Islet of Langerhans (tissue), 1 donor: ENCODE measurements around the gene PCDHGA12.
"Not testable (repeated sequence)": the region's sequence is repeated elsewhere in the genome, so short reads cannot be mapped to it uniquely, and the experiment has no call there.

ENCODE experiments used
- FAIRE-seq: peaks from one replicate; lab custom pipeline; 2011; peaks lifted over from hg19 to GRCh38; lab: Jason Lieb, UNC

Gene PCDHGA12

DNA sequence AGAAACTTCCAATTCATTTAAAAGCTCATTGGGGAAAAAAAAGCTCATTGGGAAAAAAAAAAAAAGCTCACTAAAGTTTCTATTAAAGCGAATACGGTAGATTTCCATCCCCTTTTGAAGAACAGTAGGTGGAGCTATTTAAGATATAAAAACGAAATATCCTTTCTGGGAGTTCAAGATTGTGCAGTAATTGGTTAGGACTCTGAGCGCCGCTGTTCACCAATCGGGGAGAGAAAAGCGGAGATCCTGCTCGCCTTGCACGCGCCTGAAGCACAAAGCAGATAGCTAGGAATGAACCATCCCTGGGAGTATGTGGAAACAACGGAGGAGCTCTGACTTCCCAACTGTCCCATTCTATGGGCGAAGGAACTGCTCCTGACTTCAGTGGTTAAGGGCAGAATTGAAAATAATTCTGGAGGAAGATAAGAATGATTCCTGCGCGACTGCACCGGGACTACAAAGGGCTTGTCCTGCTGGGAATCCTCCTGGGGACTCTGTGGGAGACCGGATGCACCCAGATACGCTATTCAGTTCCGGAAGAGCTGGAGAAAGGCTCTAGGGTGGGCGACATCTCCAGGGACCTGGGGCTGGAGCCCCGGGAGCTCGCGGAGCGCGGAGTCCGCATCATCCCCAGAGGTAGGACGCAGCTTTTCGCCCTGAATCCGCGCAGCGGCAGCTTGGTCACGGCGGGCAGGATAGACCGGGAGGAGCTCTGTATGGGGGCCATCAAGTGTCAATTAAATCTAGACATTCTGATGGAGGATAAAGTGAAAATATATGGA is at the start of gene PCDHGA12:
Gene PCDHGA12, plus strand, starts transcription at position 176 of the 782 bp plus-strand sequence. Its CDS starts 253 bp downstream, at position 429.
- no peak for FAIRE-seq

DNA sequence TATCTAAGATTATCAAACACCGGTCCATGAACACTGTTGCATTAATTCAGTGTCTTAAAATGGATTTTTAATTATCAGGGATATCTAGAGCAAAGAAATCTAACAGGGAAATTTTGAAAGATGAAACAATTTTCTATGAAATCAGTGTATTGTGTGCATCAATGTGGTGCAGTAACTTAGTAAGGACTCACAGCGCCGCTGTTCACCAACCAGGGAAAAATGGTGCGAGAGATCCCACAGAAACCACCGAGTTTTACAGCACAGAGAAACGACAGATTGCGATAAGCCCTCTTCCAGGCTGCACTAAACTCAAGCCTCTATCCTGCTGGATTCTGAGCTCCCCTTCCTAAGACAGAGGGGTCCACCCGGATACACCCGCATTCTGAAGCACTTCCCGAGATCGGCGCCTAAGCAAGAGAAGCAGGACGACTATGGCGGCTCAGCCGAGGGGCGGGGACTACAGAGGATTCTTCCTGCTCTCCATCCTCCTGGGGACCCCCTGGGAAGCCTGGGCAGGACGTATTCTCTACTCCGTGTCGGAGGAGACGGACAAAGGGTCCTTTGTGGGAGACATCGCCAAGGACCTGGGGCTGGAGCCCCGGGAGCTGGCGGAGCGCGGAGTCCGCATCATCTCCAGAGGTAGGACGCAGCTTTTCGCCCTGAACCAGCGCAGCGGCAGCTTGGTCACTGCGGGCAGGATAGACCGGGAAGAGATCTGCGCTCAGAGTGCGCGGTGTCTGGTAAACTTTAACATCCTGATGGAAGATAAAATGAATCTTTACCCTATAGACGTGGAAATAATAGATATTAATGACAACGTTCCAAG is 47.6 kb upstream of the PCDHGA12 start, which contains the start of gene PCDHGA7:
Gene PCDHGA7, plus strand, starts transcription at position 274 of the 826 bp plus-strand sequence. Its CDS starts 158 bp downstream, at position 432.
- no peak for FAIRE-seq

DNA sequence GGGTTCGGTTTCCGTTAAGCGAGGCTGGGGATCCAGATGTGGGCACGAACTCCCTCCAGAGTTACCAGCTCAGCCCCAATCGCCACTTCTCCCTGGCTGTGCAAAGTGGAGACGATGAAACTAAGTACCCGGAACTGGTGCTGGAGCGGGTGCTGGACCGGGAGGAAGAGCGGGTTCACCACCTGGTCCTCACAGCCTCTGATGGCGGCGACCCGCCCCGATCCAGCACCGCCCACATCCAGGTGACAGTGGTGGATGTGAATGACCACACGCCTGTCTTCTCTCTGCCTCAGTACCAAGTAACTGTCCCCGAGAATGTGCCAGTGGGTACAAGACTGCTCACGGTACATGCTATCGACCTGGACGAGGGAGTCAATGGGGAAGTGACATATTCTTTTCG is 47.0 kb upstream of the PCDHGA12 start:
- FAIRE-seq, result no peak

DNA sequence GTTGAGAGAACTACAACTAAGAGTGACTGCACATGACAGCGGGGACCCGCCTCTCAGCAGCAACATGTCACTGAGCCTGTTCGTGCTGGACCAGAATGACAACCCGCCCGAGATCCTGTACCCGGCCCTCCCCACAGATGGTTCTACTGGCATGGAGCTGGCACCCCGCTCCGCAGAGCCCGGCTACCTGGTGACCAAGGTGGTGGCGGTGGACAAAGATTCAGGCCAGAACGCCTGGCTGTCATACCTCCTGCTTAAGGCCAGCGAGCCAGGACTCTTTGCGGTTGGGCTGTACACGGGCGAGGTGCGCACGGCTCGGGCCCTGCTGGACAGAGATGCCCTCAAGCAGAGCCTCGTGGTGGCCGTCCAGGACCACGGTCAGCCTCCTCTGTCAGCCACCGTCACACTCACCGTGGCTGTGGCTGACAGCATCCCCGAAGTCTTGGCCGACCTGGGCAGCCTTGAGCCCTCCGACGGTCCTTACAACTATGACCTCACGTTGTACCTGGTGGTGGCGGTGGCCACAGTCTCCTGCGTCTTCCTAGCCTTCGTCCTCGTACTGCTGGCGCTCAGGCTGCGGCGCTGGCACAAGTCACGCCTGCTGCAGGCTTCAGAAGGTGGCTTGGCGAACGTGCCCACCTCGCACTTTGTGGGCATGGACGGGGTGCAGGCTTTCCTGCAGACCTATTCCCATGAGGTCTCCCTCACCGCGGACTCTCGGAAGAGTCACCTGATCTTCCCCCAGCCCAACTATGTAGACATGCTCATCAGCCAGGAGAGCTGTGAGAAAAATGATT is 45.6 kb upstream of the PCDHGA12 start:
- FAIRE-seq, result no peak

DNA sequence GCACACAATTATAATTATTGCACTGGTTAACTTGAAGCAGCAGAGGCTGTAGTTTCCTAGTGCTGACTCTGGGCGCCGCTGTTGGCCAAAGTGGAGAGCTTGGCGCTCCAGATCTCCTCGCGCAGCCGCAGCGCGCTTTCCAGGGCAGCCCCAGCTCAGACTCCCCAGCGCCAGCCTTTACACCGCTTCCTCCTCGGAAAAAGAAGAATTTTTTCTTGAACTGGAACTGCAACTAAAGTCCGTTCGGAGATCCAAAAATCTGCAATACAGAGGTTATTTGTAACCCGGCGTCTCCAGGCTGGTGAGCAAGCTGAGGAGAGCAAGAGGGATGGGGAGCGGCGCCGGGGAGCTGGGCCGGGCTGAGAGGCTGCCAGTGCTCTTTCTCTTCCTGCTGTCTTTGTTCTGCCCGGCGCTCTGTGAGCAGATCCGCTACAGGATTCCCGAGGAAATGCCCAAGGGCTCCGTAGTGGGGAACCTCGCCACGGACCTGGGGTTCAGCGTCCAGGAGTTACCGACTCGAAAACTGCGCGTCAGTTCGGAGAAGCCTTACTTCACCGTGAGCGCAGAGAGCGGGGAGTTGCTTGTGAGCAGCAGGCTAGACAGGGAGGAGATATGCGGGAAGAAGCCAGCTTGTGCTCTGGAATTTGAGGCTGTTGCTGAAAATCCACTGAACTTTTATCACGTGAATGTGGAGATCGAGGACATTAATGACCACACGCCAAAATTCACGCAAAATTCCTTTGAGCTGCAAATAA is 42.6 kb upstream of the PCDHGA12 start, which contains the start of gene PCDHGB4:
Gene PCDHGB4, plus strand, starts transcription at position 142 of the 755 bp plus-strand sequence. Its CDS starts 187 bp downstream, at position 329.
- not testable (repeated sequence) for FAIRE-seq

DNA sequence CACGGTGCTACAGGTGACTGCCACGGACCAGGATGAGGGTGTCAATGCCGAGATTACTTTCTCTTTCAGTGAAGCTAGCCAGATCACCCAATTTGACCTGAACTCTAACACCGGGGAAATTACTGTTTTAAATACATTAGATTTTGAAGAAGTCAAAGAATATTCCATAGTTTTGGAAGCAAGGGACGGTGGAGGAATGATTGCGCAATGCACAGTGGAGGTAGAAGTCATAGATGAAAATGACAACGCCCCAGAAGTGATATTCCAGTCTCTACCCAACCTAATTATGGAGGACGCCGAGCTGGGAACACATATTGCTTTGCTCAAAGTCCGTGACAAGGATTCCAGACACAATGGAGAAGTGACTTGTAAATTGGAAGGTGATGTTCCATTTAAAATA is 41.6 kb upstream of the PCDHGA12 start:
- no peak for FAIRE-seq

DNA sequence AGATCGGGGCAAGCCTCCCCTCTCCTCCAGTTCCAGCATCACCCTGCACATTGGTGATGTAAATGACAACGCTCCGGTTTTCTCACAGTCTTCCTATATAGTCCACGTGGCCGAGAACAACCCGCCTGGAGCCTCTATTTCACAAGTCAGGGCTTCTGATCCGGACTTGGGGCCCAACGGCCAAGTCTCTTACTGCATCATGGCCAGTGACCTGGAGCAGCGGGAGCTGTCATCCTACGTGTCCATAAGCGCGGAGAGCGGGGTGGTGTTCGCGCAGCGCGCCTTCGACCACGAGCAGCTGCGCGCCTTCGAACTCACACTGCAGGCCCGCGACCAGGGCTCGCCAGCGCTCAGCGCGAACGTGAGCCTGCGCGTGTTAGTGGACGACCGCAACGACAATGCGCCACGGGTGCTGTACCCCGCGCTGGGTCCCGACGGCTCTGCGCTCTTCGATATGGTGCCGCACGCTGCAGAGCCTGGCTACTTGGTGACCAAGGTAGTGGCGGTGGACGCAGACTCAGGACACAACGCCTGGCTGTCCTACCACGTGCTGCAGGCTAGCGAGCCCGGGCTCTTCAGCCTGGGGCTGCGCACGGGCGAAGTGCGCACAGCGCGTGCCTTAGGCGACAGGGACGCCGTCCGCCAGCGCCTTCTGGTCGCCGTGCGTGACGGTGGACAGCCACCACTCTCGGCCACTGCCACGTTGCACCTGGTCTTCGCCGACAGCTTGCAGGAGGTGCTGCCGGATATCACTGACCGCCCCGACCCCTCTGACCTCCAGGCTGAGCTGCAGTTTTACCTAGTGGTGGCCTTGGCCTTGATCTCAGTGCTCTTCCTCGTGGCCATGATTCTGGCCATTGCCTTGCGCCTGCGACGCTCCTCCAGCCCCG is 40.9 kb upstream of the PCDHGA12 start:
- FAIRE-seq, result no peak

DNA sequence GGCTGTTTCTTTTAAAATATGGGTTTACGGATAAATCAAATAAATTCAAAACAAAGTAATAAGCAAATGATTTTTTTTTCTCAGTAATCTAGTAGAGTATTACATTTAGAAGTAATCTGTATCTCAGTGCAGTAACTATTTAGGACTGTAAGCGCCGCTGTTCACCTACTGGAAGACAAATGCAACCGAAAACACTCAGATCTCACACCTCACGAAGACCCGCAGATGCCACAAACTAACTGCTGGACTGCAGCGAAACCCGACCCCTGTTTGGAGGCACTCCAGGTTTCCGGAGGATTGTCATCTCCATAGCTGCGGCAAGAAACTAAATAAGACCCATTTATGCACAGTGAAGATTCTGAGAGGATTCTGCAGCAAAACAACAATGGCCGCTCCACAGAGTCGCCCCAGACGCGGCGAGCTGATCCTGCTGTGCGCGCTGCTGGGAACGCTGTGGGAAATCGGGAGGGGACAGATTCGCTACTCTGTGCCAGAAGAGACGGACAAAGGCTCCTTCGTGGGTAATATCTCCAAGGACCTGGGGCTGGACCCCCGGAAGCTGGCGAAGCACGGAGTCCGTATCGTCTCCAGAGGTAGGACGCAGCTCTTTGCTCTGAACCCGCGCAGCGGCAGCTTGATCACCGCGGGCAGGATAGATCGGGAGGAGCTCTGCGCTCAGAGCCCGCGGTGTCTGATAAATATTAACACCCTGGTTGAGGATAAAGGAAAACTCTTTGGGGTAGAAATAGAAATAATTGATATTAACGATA is 37.7 kb upstream of the PCDHGA12 start, which contains the start of gene PCDHGA8:
Gene PCDHGA8, plus strand, starts transcription at position 205 of the 770 bp plus-strand sequence. Its CDS starts 181 bp downstream, at position 386.
- no peak for FAIRE-seq

DNA sequence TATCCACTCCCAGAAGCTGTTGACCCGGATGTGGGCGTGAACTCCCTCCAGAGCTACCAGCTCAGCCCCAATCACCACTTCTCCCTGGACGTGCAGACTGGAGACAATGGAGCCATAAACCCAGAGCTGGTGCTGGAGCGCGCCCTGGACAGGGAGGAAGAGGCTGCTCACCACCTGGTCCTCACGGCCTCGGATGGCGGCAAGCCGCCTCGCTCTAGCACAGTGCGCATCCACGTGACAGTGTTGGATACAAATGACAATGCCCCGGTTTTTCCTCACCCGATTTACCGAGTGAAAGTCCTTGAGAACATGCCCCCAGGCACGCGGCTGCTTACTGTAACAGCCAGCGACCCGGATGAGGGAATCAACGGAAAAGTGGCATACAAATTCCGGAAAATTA is 37.0 kb upstream of the PCDHGA12 start:
- FAIRE-seq, result no peak

DNA sequence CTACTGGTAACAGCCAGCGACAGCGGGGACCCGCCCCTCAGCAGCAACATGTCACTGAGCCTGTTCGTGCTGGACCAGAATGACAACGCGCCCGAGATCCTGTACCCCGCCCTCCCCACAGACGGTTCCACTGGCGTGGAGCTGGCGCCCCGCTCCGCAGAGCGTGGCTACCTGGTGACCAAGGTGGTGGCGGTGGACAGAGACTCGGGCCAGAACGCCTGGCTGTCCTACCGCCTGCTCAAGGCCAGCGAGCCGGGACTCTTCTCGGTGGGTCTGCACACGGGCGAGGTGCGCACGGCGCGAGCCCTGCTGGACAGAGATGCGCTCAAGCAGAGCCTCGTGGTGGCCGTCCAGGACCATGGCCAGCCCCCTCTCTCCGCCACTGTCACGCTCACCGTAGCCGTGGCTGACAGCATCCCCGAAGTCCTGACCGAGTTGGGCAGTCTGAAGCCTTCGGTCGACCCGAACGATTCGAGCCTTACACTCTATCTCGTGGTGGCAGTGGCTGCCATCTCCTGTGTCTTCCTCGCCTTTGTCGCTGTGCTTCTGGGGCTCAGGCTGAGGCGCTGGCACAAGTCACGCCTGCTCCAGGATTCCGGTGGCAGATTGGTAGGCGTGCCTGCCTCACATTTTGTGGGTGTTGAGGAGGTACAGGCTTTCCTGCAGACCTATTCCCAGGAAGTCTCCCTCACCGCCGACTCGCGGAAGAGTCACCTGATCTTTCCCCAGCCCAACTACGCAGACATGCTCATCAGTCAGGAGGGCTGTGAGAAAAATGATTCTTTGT is 35.7 kb upstream of the PCDHGA12 start:
- FAIRE-seq, result not testable (repeated sequence)

DNA sequence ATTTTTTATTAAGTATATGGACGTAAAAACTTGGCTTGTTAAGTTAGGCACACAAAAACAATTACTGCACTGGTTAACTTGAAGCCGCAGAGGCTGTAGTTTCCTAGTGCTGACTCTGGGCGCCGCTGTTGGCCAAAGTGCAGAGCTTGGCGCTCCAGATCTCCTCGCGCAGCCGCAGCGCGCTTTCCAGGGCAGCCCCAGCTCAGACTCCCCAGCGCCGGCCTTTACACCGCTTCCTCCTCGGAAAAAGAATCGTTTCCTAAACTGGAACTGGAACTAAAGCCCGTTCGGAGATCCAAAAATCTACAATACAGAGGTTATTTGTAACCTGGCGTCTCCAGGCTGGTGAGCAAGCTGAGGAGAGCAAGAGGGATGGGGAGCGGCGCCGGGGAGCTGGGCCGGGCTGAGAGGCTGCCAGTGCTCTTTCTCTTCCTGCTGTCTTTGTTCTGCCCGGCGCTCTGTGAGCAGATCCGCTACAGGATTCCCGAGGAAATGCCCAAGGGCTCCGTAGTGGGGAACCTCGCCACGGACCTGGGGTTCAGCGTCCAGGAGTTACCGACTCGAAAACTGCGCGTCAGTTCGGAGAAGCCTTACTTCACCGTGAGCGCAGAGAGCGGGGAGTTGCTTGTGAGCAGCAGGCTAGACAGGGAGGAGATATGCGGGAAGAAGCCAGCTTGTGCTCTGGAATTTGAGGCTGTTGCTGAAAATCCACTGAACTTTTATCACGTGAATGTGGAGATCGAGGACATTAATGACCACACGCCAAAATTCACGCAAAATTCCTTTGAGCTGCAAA is 32.4 kb upstream of the PCDHGA12 start, which contains the start of gene PCDHGB5:
Gene PCDHGB5, plus strand, starts transcription at position 192 of the 796 bp plus-strand sequence. Its CDS starts 181 bp downstream, at position 373.
- not testable (repeated sequence) for FAIRE-seq

DNA sequence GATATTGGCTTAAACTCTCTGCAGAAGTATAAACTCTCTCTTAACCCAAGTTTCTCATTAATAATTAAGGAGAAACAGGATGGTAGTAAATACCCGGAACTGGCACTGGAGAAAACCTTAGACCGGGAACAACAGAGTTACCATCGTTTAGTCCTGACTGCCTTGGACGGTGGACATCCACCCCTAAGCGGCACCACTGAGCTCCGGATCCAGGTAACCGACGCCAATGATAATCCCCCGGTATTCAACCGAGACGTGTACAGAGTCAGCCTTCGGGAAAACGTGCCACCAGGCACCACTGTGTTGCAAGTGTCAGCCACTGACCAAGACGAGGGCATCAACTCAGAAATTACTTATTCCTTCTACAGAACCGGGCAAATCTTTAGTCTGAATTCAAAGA is 31.7 kb upstream of the PCDHGA12 start:
- no peak for FAIRE-seq

DNA sequence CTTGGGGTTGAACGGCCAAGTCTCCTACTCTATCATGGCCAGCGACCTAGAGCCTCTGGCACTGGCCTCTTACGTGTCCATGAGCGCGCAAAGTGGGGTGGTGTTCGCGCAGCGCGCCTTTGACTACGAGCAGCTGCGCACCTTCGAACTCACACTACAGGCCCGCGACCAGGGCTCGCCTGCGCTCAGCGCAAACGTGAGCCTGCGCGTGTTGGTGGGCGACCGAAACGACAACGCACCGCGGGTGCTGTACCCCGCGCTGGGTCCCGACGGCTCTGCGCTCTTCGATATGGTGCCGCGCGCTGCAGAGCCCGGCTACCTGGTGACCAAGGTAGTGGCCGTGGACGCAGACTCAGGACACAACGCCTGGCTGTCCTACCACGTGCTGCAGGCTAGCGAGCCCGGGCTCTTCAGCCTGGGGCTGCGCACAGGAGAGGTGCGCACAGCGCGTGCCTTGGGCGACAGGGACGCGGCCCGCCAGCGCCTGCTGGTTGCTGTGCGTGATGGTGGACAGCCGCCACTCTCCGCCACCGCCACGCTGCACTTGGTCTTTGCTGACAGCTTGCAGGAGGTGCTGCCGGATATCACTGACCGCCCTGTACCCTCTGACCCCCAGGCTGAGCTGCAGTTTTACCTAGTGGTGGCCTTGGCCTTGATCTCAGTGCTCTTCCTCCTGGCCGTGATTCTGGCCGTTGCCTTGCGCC is 30.6 kb upstream of the PCDHGA12 start:
- no peak for FAIRE-seq

DNA sequence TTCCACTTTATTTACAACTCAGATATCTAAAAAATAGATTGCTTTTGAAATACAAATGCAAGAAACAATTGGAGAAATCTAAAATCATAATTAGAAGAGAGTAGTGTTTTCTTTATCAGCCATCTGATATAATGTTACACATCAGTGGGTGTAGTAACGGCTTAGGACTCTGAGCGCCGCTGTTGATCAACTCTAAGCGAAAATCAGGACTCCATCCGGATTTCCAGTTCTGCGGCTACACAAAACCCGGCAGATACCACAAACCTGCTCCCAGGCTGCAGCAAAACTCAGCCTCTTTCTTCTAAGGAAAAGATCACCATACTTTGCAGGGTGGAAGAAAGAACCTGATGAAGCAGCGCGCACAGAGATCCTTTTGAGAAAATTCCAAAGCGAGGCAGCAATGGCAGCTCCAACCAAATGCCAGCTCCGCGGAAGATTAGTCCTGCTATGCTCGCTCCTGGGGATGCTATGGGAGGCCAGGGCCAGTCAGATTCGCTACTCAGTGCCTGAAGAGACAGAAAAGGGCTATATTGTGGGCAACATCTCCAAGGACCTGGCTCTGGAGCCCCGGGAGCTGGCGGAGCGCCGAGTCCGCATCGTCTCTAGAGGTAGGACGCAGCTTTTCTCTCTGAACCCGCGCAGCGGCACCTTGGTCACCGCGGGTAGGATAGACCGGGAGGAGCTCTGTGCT is 27.6 kb upstream of the PCDHGA12 start, which contains the start of gene PCDHGA9:
Gene PCDHGA9, plus strand, starts transcription at position 226 of the 691 bp plus-strand sequence. Its CDS starts 175 bp downstream, at position 401.
- FAIRE-seq, result no peak

DNA sequence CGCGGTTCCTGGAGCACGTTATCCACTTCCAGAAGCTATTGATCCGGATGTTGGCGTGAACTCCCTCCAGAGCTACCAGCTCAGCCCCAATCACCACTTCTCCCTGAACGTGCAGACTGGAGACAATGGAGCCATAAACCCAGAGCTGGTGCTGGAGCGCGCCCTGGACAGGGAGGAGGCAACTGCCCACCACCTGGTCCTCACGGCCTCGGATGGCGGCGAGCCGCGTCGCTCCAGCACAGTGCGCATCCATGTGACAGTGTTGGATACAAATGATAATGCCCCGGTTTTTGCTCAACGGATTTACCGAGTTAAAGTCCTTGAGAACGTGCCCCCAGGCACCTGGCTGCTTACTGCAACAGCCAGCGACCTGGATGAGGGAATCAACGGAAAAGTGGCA is 26.9 kb upstream of the PCDHGA12 start:
- no peak for FAIRE-seq
